GM20000 (cell line): ENCODE data around the gene GBE1.

ENCODE experiments used
- DNase-seq: peaks from one replicate; pipeline ENCODE4 v3.0.0; 2012; ENCODE audit warnings: low spot score
- TF ChIP-seq, protein P1 (sequence below): IDR thresholded peaks from 2 replicates; pipeline ENCODE4 v1.5.1; 2012; ENCODE audit warnings: mild to moderate bottlenecking, control low read depth; ENCODE audit errors: extremely low read depth, missing control alignments

GBE1 gene

DNA sequence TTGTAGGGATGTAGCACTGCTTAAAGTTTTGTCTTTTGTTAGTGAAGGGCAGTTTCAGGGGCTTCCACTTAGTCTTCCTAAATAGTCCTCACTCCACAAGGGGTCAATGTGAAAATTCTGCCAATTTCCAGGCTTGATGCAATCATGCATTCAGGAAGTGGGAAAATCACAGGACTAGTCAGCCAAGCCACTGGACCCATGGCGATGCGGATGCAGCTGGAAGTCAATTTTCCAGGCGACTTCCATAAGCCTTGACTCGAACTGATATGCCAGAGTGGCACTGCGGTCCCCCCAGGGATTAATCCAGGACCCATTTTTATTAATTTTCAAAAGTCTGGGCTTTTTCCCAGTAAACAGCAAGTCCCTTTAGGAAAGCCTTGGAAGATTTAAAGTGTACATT is 26.1 kb downstream of the GBE1 start:
- TF ChIP-seq, protein P1, sequence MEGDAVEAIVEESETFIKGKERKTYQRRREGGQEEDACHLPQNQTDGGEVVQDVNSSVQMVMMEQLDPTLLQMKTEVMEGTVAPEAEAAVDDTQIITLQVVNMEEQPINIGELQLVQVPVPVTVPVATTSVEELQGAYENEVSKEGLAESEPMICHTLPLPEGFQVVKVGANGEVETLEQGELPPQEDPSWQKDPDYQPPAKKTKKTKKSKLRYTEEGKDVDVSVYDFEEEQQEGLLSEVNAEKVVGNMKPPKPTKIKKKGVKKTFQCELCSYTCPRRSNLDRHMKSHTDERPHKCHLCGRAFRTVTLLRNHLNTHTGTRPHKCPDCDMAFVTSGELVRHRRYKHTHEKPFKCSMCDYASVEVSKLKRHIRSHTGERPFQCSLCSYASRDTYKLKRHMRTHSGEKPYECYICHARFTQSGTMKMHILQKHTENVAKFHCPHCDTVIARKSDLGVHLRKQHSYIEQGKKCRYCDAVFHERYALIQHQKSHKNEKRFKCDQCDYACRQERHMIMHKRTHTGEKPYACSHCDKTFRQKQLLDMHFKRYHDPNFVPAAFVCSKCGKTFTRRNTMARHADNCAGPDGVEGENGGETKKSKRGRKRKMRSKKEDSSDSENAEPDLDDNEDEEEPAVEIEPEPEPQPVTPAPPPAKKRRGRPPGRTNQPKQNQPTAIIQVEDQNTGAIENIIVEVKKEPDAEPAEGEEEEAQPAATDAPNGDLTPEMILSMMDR, result no peak
- no peak for DNase-seq

DNA sequence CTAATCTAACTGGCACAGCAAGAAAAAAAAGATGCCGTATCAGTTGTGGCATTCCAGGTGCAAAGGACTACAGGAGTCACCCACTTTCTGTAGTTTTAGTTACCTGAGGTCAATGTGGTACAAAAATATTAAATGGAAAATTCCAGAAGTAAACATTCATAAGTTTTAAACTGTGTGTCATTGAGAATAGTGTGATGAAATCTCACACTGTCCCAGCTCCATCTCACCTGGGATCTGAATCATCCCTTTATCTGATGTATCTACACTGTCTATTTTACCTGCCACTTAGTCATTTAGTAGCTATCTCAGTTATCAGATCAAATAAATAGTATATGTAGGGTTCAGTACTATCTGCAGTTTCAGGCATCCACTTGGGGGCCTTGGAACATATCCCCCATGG is 26.7 kb downstream of the GBE1 start:
- TF ChIP-seq, protein P1, result no peak
- no peak for DNase-seq

DNA sequence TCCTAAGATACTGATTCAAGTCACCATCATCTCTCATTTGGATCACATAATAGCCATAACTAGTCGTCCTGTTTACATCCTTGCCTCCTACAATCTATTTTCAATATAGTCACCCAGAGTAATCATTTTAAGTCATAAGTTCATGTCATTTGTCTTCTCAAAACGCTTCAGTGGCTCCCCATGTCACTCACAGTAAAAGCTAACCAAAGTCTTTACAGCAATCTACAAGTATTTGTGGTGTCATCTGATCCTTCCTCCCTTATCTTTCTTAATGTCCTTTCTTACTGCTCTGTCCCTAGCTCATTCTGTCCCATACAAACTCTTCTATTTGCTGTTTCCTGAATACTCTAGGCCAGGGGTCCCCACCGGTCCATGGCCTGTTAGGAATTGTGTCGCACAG is 28.8 kb downstream of the GBE1 start:
- DNase-seq, result no peak
- TF ChIP-seq, protein P1, result no peak

DNA sequence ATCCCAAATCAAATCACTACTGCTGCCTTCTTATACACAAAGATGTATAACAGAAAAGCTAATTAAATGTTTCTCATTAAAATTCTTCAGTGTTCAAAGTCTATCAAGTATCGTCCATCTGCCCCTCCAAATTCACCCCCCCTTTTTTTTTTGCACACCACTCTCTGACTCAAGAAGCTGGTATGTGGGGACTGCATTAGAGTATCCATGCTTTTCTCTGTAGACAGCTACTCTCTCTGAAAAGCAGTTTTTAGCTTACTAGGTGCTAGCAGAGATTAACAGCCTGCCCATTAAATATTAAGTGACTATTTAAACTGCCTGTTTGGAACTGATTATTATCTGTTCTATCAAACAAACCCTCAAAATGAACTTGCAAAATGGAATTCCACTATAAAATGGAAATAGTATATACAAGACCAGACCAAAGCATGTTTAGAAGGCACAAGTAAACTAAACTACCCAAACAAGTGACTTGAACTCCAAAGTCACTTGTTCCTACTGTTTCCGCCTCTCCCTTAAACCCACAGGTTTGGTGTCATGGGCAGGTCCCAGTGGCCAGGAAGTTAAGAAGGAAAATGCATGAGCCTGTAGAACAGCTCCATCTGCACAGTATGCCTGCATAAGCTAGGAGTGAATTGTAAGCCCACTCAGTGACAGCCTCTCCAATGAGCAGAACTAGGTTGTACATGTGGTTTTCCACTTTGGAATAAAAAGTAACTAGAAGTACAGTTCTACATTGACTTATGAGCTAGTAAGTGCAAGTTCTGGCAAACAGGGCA is 32.5 kb downstream of the GBE1 start:
- TF ChIP-seq, protein P1, result no peak
- DNase-seq, result no peak

DNA sequence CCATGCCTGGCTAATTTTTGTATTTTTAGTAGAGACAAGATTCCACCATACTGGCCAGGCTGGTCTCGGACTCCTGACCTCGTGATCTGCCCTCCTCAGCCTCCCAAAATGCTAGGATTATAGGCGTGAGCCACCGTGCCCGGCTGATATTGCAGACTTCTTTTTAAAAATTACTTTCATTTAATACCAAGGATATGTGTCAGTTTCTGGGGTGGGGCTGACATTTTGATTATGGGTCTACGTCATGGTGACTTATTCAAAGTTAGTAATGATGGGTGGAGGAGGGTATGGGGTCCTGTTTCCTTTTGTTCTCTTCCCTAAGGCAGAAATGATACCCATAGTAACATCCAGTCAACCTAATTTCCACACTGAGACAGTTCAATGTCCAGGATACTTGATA is 34.7 kb downstream of the GBE1 start:
- DNase-seq, result no peak
- TF ChIP-seq, protein P1, result no peak

DNA sequence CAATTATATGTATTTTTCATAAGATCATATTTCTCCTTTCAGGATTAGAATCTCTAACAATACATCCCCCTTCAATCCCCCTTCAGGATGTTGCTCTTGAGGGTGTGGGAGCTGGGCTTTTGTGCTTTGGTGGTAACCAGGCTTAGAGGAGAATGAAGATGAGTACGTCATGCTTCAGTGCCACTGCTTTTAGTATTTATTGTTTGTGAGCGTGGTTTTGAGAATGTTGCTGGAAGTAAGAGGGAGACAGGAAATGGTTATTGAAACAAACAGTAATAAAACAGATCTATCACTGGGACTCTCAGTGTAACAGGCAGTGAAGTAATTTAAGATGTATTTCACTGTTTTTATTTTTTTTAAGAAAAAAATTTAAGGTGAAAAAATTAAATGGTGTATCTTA is 35.3 kb downstream of the GBE1 start:
- no peak for DNase-seq
- TF ChIP-seq, protein P1, result no peak

DNA sequence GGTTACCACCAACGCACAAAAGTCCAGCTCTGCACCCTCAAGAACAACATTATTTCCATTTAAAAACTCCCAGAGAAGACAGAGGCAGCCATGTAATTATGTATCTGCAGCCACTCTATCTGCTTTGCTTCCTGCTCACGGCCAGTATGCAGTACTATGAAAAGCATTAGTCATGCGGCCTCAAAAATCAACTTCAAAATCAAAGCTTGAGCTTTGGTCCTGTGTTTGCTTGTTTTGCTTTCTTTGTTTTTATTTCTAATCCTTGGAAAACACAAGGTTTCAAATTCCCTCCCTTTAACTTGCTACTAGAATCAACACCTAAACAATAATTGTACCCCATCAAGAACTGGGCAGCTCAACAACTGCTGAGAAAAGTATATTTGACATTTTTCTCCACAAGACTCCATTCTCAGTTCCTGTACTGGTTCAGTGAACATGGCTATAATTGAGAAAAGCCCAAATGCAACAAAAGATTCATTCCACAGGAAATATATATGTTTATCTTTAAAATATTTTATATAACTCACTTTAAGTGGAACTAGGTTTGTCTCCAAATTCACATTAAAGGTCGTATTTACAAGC is 37.6 kb downstream of the GBE1 start:
- DNase-seq, result no peak
- TF ChIP-seq, protein P1, result no peak
